ENCODE data around the gene CTNNA3.
"Not testable (repeated sequence)": the region's sequence is repeated elsewhere in the genome, so short reads cannot be mapped to it uniquely, and the experiment has no call there.

Gene CTNNA3

GRCh38 chr10:66335753-66336152 is 1360.2 kb downstream of the CTNNA3 start:
- DNase-seq = not testable (repeated sequence)

- DNase-seq = no peak
These were observed 1366.8 kb downstream of the CTNNA3 start for GRCh38 chr10:66329147-66329546.

DNA sequence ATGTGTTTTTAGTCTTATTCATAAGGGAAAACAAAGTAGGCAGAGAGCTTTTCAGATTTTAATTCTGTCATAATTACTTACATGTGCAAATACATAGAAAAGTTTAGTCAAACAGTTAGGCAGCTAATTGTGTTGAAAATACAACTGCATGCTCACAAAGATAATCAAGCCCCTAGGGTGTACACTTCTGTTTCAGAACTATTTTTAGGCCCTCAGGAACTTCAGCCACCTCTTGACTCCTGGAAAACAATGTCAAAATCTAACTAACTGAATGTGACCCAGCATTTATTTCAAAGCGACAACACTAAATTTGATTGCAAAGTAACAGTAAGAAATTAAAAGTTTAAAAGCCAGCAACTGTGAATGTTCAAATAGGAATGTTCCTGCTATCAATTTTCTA is 1369.1 kb downstream of the CTNNA3 start:
- DNase-seq = no peak

DNA sequence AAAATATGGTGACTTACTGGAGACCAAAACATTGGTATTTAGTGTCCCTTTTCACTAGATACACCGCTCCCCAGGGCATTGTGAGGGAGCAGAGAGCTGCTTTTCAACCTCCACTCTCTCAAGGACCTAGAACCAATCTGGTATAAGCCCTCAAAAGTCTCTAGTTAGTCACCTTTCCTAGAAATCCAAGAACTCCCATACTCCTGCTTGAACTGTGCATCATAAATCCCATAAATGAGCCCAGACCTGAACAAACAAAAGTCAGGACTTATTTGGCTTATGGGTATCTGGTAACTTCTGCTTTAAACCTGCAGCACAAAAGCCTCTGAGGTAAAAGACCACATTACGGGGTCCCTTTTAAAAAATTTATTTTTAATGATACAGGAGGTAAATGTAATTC is 1373.2 kb downstream of the CTNNA3 start:
- DNase-seq = no peak

DNA sequence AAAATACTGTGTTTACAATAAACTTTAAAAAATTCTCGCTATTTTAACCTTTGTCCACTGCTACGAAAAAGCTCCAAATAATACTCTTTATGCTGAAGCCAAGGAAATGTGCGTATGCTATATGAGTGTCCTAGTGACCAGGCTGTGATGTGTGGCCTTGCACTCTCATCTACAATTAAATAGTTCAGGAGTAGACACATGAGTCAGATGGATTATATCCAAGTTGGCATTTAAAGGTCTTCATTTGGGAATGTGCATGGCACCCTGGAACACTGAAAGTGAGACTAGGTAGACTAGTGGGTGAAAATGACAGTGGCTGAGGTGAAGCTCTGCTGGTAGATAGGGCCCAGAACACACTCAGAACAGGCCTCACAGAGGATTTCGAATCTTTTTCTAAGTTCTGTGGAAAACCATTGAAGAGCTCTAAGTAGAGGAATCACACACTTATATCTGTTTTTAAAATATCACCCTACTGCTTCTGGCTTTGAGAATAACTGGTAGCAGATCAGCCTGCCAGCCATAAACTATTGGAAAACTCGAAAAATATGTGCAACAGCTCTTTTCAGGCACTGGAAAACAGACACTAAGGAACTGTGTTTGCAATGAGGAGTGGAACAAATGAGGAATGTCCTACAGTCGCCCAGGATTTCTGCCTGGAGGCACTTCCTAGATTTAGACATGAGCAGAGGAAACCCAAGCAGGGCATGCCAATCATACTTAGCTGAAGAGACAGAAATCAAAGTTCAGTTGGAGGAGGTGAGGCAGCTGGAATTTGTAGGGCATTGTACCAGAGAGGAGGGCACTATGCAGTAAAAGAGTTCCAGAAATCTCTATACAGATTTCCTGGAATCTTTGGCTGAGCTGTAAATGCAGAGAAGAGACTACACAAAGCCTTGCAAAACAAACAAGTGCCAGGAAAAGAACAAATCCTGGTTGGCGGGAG is 1374.0 kb downstream of the CTNNA3 start:
- DNase-seq = no peak

GRCh38 chr10:66318761-66319160 is 1377.2 kb downstream of the CTNNA3 start:
- DNase-seq = no peak

DNA sequence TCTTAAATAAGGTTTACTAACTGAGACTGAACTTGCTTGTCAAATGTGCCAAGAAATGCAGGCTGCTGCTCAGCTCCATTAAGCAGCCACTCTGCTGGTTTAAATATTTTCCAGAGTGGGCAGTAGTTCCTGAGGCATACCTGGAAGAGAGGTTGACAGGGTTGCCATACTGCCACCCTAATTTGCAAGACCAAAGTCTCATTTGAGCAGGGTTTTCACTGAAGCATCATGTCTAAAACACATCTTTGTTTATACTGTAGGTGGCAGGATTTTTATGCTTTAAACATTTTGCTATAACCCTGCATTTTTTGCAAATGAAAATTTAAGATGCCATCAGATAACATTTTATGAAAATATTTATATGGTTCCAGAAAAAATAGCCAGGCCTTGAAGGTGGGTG is 1388.2 kb downstream of the CTNNA3 start:
- DNase-seq = no peak

- no peak for DNase-seq
These were observed 1394.9 kb downstream of the CTNNA3 start for GRCh38 chr10:66301078-66301477.

DNA sequence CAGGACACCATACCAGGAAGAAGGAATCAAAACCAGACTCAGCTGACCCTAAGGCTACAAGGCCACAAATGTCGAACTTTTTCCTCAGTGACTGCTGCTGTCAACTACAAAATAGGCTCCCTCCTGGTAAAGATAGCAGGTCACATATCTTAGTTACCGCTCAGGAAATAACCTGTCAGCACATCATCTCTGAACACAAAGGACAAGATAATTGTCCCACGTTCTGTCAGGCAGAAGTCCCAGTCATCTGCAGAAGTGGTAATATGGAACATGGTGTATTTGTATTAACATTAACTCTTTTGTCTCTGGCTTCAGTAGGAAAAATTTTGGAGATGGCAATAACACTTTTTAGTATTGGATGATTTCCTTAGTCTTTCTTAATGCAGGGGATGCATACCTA is 1400.4 kb downstream of the CTNNA3 start:
- no peak for DNase-seq

GRCh38 chr10:66294538-66294937 is 1401.5 kb downstream of the CTNNA3 start:
- no peak for DNase-seq

DNA sequence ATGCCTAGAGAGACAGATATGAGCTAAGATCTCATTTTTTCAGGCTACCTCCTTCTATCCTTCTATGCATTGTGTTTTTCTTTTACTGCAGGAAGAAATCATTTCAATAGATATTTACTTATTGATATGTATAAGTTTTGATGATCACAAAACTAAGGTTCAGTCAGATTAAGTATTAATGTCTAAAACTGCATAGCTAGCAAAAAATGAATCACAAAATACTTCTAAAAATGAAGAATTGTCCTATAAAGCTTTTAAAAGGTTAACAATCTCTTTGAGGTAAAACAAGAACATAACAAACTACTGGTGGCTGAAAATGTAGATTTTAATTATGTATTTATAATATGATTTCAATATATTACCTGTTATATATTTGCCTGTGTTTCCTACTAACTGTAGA is 1403.1 kb downstream of the CTNNA3 start:
- no peak for DNase-seq

DNA sequence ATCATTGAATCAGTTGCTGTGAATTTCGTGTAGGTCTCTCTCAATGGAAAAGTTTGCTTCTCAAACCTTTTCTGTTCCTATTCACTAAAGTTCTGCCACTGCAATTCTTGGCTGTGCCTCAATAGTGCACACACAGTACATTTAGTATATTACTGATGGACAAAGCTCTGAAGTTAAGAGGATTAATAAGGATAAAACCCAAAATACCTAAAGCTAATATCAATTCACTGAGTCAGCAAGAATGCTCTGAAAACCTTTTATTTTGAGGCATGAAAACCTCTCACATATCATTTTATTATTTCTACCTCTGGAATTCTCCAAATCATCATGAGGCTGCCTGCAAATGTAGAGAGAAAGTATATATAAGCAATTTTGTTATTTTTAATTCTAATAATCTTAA is 1403.5 kb downstream of the CTNNA3 start:
- no peak for DNase-seq

DNA sequence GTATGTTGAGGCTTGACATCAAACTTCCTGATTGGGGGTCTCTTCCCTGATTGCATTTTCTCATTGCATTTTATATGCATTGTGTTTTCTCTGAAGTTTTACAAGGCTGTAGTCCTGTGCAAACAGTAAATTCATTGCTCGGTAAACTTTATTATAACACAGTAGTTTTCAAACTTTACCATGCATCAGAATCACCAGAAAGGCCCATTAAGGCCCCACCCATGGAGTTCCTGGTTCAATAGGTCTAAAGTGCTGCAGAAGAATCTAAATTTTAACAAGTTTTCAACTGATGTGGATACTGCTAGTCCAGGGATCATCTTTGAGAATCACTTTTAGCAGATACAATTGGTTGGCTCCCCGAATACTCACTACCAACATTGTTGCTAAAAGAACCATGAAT is 1404.9 kb downstream of the CTNNA3 start:
- DNase-seq = no peak

- no peak for DNase-seq
These were observed 1411.4 kb downstream of the CTNNA3 start for GRCh38 chr10:66284621-66285020.

DNA sequence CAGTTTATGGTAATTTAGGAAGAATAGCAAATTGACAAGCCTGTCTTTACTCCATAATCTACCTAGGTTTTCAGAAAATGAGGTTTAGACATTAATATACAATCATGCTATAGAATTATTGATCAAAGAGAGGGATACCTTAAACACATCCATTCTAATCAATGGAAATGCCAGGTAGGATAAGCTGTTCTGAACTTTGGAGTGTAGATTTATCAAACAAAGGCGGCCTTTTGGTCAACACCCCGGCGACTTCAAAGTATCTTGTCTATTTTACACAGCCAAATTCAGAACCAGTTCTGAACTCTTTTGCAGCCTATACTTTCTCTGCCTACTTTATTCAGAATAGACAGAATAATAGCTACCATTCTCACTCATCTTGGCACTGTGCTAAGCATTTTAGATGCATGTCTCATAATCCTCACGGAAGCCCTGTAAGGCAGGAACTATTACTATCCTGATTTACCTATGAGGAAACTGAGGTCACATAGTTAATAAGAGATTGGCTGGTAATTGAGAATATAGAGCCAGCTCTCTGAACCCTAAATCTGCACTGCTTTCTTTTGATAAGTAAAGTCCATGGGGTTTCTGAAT is 1412.0 kb downstream of the CTNNA3 start:
- no peak for DNase-seq

GRCh38 chr10:66283064-66283463 is 1412.9 kb downstream of the CTNNA3 start:
- DNase-seq = no peak

DNA sequence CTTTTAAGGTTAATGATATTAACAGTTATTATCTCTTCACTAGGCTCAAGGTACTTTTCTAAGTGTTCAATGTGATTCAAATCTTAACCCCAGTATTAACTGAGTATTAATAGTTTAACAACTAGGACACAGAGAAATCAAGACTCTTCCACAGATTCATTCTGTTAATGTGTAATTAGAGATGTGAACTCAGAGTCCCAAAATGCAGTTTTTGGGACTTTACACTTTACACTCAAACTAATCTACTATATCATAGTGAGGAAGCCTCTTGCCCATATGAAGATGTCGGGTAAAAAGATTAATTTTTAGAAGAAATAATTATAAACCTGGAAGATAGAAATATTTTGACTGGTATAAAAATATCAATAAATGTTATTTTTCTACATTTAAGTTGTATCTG is 1414.7 kb downstream of the CTNNA3 start:
- DNase-seq = no peak

DNA sequence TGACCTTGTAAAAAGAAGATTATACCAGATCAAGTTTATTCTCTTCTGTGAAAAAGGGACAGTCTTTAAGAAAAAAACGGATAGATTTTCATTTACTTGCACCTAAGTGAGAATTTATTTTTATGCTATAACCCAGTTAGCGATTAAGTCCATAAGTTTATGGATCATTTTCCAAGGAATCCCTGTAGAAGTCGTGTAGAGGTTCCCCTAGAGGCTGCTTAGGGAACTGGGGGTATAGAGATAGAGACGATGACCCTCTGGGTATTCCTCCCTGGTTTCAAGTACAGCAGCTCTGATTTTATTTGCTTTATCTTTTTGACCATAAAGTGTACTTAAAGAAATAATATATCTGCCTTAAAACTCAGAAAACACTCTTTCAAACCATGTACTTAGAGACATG is 1418.5 kb downstream of the CTNNA3 start:
- DNase-seq = no peak

DNA sequence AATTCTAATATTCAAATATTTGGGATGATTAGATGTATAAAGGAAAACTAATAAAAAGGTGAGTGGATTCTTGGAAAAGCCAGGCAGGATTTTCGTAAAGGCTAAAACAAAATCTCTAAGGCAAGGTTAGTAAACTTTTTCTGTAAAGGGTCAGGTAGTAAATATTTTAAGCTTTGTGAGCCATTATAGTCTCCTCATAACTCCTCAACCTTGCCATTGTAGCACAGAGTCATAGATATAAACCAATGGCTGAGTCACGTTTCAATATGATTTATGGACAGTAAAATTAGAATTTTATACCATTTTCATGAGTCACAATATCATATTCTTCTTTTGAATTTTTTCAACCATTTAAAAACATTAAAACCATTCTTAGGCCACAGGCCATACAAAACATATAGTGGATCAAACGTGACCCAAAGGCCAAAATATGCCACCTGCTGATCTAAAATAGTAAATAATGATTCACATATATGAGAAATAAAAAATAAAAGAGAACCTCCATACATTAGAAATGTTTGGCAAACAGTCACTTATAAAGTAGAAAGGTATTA is 1422.0 kb downstream of the CTNNA3 start:
- DNase-seq = no peak

- DNase-seq = no peak
These were observed 1430.6 kb downstream of the CTNNA3 start for GRCh38 chr10:66265398-66265797.

DNA sequence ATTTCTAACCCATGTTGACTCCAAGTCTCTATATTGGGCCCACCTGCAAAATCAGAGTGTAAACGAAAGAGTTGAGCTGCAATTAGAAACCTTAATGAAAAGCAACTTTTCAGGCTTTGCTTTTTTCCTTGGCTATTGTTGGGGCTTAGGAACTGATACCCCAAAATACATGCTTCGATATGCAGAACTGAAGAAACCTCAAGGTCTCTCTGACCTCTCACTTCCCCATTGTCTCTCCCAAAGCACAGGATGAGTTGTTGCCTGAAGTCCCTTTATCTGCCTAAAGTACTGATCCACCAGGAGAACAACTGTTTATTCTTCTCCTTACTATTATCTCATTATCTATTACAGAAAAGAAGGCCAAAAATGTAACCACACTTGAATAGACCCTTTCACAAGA is 1436.2 kb downstream of the CTNNA3 start:
- DNase-seq = no peak

GRCh38 chr10:66258693-66259092 is 1437.3 kb downstream of the CTNNA3 start:
- no peak for DNase-seq

DNA sequence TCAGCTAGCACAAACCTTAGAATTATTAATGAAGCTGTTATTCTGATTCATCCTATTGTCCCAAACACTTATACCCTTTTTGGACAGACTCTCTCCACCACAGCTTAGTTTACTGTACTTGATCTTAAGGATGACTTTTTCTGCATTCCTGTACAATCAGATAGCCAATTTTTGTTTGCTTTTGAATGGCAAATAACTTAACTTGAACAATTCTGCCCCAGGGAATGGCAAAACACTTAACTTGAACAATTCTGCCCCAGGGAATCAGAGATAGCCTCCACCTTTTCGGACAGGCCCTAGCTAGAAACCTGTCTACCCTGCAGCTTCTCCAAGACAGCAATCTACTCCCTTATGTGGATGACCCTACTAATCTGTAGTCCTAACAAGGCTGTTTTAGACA is 1438.2 kb downstream of the CTNNA3 start:
- DNase-seq = no peak

- DNase-seq = no peak
These were observed 1443.0 kb downstream of the CTNNA3 start for GRCh38 chr10:66252986-66253385.
